HG03060 (cell line): Measurements from ENCODE around the gene CDO1.
A peak's percentile ranks its signal among the peaks of the same experiment; 100 is the strongest.

ENCODE experiments used
- ATAC-seq: cut with Tn5 transposase; IDR thresholded peaks from one replicate; pipeline ENCODE4 v1.9.1; 2021; ENCODE audit warnings: low read depth, moderate number of reproducible peaks; ENCODE audit not compliant: unreplicated experiment

Gene CDO1

DNA sequence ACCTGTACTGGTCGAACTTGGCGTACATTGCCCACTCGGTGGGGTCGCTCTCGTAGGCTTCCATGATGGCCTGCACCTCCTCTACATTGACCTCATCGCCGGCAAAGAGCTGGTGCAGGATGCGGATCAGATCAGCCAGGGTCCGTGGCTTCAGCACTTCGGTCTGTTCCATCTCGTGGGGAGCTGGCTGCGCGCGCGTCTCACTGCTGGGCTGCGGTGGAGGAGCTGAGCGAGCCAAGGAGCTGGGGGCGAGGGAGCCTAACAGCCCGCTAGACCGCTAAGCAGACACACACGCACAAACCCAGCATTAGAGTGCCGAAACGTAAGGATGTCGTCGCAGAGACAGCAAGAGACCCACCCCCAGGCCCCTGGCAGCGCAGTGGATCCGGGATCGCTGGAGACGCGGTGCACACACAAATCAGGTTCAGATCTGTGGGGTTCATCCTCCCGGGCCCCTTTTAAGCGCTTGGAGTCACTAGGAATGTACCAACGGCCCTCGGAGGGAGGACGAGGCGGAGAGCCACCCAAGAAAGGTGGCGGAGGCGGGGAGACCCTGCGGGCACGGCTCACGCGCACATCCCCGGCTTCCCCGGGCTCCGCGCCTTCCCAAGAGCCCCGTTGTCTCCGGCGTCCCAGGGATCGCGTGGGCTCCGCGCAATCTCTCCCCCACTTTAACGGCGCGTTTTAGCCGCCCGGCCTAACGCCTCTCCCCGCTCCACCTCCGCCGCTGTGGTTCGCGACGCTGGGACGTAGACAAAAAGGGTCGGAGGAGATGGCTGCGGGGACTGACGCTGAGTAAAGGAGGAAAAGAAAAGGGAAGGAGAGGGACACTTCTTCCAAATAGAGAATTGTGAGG lies at the start of gene CDO1:
CDO1 (minus strand) TSS at position 434 of the 856 bp plus-strand sequence; CDS start at position 172, 262 bp downstream.
- ATAC-seq = no peak

DNA sequence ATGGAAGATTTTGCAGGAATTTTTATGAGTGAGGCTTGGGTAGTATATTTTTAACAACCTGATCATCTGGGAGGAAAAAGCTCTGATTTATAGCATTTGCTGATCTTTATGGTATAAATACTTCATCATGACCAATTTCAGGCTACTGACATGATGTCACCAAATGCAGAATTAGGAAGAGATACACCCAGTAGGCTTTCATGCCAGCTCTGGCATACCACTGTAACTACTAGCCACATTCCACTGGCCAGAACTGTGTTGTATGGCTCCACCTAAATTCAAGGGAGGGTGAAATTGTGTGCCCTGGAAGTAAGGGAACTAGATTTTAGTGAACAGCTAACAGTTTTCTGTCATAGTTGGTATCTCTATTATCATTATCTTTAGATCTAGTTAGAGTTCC lies 42.9 kb upstream of the CDO1 start:
- ATAC-seq = no peak

DNA sequence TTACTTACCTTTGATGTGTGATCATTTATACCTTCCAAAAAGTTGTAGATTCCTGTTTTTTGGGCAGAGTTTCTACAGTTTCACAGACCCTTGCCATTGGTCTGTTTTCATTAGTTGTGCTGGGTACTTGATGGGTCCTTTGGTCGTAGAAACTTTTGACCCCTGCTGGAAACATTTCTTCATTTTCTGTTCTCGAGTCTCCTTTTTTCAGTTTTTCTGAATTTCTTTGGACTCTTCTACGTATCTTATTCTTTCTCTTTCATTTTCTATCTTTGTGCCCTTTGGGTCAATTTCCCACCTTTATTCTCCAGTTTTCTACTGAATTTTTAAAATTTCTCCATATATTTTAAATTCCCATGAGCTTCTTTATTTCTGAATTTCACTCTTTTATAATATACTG lies 41.9 kb upstream of the CDO1 start:
- ATAC-seq = no peak

DNA sequence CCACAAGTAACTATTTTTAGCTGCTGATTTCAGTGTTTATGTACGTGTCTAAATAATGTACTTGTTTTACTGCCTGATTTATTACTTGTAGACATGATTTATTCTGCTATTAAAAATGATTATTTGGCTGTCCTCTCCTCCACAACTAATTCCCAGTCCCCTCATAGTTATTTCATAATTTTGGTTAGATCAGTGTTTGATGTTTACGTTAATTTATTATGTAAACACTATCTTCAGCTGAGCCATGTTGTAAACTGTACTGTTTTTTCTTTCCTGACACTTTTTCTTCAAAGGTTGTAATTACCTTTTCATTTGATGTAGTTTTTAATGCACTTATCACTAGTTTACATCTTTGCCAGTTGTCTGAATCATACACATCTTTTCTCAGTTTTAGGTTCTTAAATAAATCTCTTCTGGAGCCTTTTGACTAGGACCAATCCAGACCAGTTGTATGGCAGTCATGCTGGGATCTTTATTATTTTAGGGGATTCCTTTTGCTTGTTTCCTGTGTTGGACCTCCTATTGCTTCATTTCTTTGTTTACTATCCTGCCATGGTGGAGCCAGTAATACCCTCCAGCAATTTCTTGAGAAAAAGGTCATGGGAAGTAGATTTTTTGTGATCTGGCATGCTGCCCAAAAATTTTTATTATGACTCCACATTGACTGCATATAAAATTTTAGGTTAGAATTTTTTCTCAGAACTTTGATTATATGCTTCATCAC lies 41.3 kb upstream of the CDO1 start:
- ATAC-seq = no peak

DNA sequence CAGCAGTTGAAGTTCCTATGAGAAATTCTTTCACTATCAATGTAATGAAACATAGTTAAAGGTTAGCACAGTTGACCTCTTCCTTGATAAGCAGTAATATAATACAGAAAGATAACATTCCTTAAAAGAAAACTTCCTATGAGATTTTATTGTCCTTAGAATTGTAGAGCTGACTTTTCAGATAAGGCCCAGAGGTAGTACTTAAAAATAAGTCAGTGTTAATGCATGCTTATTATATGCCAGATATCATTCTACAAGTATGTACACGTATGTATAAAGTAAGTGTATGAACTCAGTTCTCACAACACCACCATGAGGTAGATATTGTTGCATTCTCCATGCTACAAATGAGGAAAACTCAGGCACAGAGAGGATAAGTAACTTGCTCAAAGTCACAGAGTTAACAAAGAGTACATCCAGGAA lies 40.6 kb upstream of the CDO1 start:
- no peak for ATAC-seq

DNA sequence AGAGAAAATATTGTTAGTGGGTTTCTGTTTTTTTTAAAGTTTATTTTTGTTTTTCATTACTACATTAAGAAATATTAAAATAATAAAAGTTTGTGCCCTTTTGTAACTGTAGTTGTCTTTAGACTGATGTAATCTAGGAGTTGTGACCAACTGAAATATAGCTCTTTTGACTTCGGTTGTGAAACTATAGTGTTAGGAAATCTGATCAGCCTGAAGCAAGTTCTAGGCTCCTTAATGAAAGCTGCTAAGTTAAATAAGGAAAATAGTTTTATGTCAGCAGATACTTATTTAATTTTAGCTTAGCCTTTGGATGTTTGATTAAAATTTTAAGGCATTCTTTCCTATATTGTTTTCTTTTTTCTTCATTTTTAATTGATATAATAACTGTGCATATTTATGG lies 39.5 kb upstream of the CDO1 start:
- no peak for ATAC-seq

DNA sequence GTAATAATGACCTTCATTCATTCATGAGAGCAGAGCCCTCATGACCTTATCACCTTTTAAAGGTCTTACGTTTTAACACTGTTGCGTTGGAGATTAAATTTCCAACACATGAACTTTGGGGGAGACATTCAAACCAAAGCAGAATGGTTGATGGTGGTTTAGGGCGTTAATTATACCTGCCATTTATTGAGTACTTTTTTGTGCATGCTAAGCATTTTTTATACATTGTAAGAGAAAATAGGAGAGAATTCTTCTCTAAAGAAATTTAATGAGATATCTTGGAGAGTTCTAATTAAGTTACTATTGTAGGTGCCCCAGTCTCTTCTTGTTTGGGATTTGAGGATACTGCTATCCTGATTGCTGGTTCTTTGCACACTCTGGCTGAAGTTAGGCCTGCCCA lies 37.7 kb upstream of the CDO1 start:
- no peak for ATAC-seq

DNA sequence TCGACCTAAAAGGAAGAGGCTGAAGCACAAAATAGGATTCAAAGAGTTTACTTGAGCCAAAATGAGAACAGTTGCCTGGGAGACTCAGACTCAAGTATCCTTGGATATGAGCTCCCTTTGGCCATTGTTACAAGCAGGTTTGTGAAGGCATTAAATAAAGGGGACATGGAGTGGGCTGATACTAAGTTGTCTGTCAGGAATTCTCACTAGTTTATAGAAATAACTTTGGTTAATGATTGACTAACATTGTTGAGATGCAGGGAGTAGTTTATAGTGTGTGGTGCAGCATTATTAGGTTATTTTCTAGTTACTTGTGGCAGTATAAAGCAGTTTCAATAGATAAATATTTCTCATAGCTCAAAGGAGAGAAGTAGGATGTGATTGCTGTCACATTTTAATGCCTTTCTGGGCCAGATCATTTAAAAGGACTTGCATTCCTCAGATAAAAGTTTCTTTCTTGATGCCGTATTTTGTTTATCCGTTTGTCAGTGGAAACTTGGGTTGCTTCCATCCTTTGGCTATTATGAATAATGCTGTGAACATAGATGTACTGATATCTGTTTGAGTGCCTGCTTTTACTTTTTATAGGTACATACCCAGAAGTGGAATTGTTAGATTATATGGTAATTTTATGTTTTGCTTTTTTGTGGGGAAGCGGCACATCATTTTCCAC lies 34.4 kb upstream of the CDO1 start:
- no peak for ATAC-seq

DNA sequence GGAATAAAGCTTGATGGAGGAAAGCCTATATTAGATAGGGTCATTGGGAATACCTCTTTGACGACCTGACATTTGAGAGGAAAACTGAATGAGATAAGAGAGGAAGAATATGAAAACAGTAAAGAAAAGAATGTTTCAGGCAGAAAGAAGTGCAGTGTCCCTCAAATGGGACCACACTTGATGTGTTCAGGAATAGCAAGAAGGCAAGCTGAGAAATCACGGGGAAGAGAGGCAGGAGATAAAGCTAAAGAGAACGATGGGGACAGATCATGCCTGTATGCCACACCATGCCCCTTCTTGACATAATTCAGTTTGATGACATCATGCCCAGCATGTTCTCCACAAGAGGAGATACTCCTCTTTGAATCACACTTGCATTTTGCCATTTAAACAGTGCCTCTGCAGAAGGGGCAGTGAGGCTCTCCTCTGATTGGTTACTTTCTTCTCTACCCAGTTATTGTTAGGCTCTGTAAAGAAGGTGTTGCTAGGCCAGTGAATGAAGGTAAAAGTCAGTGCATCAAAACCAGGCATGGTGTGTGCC lies 32.9 kb upstream of the CDO1 start:
- no peak for ATAC-seq

DNA sequence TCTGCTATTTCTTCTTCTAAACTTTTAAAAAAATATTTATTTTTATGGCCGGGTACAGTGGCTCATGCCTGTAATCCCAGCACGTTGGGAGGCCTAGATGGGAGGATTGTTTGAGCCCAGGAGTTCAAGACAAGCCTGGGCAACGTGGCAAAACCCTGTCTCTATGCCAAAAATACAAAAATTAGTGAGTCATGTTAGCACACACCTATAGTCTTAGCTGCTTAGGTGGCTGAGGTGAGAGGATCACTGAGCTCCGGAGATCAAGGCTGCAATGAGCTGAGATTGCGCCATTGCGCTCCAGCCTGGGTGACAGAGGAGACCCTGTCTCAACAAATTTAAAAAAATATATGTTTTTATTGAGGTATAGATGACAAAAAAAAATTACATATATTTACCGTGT lies 30.8 kb upstream of the CDO1 start:
- no peak for ATAC-seq

DNA sequence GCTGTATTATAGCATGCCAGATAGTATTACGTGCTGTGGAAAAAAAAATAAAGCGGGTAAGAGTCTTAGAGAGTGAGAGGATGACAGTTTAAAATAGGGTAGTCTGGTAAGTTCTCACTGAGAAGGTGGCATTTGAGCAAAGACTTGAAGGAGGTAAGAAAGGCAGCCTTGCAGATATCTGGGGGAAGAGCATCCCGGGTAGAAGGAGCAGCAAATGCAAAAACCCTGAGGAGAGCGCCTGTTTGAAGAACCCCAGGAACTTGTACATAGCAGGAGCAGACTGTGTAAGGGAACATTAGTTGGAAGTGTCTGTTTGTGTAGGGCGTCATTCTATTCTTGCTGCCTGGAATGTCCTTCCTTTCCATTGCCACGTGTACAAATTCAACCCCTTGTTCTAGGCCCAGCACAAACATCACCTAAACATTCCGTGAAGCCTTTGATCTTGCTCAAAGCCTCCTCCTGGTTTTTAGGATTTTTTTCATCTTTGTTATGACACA lies 27.9 kb upstream of the CDO1 start:
- ATAC-seq = no peak

DNA sequence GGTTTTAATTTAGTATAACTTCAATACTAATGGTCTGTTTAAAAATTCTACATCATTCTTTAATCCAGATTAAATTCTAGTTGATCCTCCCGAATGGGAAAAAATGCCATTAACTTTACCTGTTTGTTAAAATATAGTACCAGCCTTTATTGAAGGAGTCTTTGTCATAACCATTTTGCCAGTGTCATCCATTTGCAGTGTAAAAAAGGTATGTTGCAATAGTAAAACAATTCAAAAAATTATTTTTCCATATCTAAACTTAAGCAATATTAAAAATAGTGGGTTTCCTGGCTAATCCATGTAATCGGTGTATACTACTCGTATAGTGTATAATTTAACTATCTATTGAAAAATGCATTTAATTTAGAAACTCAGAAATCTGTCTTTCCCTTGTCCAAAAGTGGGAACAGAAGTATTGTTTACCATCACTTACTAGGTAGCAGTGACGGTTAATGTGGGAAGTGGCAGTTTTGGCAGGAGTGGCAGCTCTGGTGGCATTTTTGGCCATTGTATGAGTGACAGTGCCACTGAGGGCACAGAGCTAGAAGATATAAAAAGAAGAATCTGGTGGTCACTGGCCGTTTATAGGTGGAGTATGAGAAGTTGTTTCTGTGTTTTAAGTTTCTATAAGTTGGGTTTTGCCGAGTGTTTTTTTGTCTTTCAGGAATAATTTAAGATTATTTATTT lies 27.1 kb upstream of the CDO1 start:
- no peak for ATAC-seq

DNA sequence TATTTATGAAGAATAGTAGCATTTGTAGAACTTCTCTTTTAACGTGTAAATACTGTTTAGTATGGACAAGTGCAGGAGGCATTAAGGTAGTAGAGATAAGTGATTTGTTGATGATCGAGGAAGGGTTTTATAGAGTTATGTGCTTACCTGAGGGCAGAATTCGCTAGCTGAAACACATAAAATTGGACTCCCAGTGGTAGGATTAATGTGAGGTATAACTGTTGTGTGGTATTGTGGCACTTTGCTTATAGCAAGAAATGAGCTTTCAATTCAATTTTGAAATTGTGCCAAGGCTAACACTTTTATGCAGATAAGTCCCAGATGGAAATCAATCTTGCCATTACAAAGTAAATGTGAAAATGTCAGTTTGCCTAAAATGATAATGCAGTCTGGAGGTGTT lies 26.5 kb upstream of the CDO1 start:
- no peak for ATAC-seq

DNA sequence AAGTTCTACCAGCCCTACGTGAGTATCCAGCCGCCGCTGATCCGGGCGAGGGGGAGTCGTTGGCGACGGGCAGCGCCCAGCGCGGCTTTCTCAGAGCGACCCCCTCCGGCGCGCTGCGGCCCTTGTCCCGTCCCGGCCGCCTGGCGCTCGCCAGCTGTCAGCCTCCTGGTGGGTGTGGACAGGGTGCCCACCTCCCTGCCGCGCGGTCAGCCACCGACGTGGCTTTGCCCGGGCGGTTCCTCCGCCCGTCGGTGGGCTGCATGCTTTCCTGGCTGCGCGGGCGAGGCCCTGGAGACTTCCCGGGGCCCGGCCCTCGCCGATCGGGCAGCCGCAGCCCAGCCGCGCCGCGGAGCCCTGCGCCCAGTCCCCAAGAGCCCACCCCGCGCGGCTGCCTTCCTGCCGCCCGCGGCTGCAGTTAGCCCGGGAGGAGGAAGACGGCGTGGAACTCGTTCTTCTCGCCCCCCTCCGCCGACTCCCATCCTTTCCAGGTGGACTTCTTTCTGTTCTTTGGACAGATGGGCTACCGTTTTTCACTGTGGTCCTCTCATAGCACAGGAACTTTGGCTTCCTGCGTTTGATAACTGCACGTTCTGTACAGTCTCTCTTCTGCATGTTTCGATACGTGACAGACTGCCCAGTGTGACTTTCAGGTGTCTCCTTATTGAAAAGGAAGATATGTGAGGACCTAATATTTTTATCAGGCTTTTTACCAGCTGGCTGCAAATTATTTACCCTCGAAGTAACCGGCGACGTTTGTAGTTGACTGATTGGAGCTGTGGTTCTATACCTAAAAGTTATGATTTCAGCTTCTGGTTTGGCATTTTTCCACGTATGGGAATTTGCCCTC lies 25.9 kb upstream of the CDO1 start:
- ATAC-seq = peak; percentile 13

DNA sequence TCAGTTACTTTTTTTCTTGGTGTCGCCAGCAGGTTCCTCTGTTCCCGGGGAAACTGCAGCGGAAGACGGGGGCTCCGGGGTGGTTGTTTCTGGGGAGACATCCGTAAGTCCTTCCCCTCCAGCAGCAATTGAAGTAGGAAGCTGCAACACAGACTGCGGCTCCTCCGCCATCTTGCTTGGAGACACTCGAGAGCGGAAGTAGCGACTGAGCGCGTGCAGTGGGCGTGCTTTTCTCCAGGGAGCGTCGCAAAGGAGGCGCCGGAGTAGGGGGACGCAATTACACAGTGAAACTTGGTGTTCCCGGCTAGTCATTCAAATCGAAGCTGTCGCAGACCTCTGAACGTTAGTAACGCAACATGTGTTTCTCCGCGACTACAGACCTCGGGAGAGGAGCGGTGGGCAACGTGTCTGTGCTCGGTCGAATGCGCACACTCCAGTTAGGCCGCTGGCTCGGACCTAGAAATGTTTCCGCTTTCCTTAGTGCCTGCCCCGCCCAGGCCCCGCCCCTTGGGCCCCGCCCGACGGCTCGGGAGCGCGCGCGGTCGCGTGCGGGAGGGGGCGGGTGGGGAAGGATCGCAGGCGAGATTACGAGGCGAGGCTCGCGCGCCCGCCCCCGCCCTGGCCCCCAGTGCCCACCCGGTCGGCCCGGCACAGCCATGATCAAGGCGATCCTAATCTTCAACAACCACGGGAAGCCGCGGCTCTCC lies 25.1 kb upstream of the CDO1 start, which contains the start of the genes AP3S1 and ATG12:
AP3S1 (plus strand) TSS at position 554 of the 707 bp plus-strand sequence; CDS start at position 657, 103 bp downstream.
ATG12 (minus strand) TSS at position 184 of the 707 bp plus-strand sequence; CDS start at position 171, 13 bp downstream.
- peak; percentile 64 for ATAC-seq

DNA sequence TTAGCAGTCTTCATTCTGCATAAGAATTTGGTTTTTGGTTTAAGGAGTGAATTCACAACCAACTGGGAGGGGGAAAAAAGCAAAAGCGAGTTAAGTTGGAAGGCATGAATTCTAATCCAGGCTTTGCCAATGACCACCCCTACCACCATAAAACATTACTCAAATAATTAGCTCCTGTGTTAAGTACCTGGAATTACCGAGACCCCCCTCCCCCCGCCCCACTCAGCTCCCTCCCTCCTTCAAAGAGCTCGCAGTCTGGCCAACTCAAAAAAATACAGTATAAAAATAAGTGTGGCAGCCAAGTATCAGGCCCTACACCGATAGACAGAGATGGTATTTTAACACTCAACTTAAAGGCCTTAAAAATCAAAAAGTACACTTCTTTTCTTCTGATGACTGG lies 24.4 kb upstream of the CDO1 start:
- ATAC-seq = no peak

DNA sequence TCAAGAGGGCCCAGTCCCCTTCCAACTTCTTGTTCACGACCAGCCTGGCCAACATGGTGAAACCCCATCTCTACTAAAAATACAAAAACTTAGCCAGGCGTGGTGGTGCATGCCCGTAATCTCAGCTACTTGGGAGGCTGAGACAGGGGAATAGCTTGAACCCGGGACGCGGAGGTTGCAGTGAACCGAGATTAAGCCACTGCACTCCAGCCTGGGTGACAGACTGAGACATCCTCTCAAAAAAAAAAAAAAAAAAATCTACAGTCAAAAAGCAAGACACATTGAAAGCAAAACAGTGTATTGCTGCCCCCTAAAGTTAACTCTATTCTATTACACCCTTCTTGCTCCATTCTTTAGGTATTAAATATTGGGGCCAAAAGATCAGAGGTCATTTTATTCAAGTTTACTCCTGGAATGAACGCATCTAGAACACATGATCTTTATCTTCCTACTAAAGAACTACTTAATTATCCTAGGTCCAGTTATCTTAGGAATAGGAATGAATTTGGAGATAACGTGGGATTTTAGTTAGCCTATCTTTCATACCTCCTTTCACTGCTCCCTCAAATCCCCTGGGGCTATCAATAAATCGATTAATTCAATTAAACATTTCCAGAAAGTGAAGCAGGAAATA lies 22.5 kb upstream of the CDO1 start:
- ATAC-seq = peak; percentile 20

DNA sequence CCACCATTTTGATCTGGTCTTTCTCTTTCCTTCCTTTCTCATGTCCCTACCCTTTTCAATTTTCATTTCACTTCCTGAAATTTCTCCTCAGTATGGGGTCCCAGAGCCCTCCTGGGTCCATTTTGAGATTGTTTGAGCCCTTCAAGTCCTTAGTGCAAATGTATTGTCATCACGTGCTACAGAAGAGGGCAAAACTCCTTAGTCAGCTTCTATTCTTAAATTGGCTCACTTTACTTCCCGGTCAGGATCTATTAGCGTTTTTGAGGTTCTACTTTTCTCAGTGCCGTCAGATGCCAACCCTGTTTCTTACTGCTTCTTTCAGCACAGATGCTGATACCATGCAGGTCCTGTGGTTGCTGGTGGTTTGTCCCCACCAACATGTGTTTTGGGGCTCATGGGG lies 19.0 kb upstream of the CDO1 start:
- ATAC-seq = no peak
